ENCODE results near the gene TTLL1.
"Not testable (repeated sequence)": the region's sequence is repeated elsewhere in the genome, so short reads cannot be mapped to it uniquely, and the experiment has no call there.

The TTLL1 gene

DNA sequence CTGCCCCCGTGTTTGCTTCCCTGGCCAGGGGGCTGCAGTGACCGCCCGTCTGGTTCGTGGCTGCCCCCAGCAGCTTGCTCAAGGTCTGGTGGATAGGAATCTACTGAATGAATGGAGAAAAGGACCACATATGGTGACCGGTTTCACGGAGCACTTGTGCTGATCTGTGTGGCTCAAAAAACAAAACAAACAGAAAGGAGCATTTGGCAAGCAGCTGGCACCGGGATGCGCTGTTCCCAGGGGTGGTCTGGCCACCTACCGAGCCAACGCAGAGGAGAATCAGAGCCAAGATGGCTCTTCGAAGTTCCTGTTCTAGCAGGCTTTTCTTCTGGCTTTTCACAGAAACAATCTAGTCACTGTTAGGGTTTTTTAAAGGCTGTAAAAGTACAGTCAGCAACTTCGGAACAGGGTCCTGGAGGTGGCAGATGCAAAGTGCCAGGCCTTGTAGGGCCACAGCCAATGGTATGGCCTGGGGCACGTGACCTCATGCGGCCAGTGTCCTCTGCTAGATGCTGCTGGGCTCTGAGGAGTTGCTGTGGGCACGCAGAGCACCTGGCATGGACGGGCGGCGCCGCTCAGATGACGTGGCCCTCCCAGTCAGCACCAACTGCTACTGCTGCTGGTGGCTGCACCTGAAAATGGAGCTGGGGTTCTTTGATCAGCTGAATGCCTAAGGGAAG lies 47.0 kb downstream of the TTLL1 start:
- Histone ChIP-seq H3K27ac (ENCODE audit: insufficient read depth, low read depth, low read length, poor library complexity, severe bottlenecking) (no peak overlapping the region), H3K27me3 (ENCODE audit: control insufficient read depth, insufficient read depth, low read length, poor library complexity, severe bottlenecking) (no peaks in the 10 kb centered on the region), H3K36me3 (ENCODE audit: control insufficient read depth, insufficient read depth, low read length) (no peaks in the 10 kb centered on the region), H3K4me1 (ENCODE audit: control insufficient read depth, insufficient read depth, low read length) (peaks cover 5% of the 10 kb centered on the region), H3K4me3 (ENCODE audit: insufficient read depth, low read depth, low read length) (no peak overlapping the region), H3K9me3 (ENCODE audit: control insufficient read depth, low read length) (no peaks in the 10 kb centered on the region)
- 79 to 81% methylated on average over 20 of the region's 20 CpGs for WGBS, 2 experiments

DNA sequence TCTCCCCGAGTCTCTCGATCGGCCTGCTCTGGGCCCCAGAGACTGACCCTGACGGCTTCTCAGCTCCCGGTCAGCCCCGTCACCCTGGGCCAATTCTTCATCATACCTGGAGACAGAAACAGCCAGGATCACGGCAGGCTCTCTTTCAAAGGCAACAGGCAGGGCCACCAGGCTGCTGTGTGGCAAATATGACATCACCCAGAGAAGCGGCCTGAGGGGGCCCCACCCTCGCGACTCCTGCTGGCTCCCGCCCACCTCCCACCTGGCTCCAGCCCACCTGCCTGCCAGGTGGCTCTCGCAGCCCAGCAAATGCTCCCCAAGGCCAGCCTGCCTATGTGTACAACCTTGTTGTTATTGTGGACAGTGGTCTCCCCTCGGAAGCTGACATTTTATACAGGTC lies 49.4 kb downstream of the TTLL1 start:
- Histone ChIP-seq H3K4me3 (ENCODE audit: insufficient read depth, low read depth, low read length) (no peak overlapping the region), H3K4me1 (ENCODE audit: control insufficient read depth, insufficient read depth, low read length) (peaks cover 5% of the 10 kb centered on the region), H3K27ac (ENCODE audit: insufficient read depth, low read depth, low read length, poor library complexity, severe bottlenecking) (no peak overlapping the region), H3K36me3 (ENCODE audit: control insufficient read depth, insufficient read depth, low read length) (no peaks in the 10 kb centered on the region), H3K27me3 (ENCODE audit: control insufficient read depth, insufficient read depth, low read length, poor library complexity, severe bottlenecking) (no peaks in the 10 kb centered on the region), H3K9me3 (ENCODE audit: control insufficient read depth, low read length) (no peaks in the 10 kb centered on the region)
- WGBS, 2 experiments, result 83 to 86% methylated on average over 13 of the region's 13 CpGs

DNA sequence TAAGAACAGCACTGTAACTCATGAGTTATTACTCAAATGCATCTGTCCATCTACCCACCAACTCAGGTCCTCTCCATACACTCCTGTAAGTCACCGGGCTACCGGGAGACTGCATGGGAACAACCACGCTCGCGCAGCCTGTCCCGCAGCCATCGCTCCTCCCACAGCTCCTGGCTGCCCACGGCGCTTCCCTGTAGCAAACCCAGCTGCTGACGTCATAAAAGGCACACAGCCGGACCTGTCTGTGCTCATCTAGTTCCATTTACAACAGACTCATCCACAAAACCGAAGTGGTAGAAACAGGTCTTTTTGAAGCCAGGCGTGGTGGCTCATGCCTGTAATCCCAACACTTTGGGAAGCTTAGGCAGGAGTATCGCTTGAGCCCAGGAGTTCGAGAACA lies 50.9 kb downstream of the TTLL1 start:
- Histone ChIP-seq H3K9me3 (ENCODE audit: control insufficient read depth, low read length) (no peaks in the 10 kb centered on the region), H3K36me3 (ENCODE audit: control insufficient read depth, insufficient read depth, low read length) (no peaks in the 10 kb centered on the region)
- 95 to 96% methylated on average over 15 of the region's 15 CpGs for WGBS, 2 experiments

DNA sequence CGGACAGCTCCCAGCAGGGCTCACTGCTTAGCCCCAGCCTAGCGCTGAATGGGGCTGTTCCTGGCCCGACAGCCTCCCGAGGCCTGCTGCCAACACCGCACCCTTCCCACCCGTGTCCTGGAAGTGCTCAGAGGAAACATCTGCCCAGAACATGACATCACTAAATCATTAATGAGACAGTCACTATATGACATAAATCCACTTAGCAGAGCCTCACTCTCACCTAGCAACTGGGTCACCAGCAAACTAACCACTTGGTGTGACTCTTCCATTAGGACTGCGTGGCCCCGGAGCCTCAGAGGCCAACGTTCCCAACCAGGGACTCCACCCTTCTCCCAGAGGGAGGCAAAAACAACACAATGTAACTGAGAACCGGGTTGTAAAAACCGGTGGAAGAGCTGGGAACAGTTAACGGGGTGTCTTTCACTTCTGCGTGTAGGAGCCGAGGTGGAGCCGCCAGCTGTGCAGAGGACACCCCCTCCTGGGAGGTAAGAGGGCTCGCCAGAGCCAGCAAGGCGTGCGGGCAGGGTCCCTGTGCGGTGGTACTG lies 52.8 kb downstream of the TTLL1 start:
- no peaks in the 10 kb centered on the region for H3K27me3 ChIP-seq (ENCODE audit: control insufficient read depth, insufficient read depth, low read length, poor library complexity, severe bottlenecking)
- no peaks in the 10 kb centered on the region for H3K36me3 ChIP-seq (ENCODE audit: control insufficient read depth, insufficient read depth, low read length)
- no peak overlapping the region for H3K4me3 ChIP-seq (ENCODE audit: insufficient read depth, low read depth, low read length)
- H3K9me3 ChIP-seq (ENCODE audit: control insufficient read depth, low read length), result no peaks in the 10 kb centered on the region
- WGBS, 2 experiments, result 84% methylated on average over 19 of the region's 19 CpGs
- no peak overlapping the region for H3K27ac ChIP-seq (ENCODE audit: insufficient read depth, low read depth, low read length, poor library complexity, severe bottlenecking)
- H3K4me1 ChIP-seq (ENCODE audit: control insufficient read depth, insufficient read depth, low read length), result no peaks in the 10 kb centered on the region

More for the DNA sequence above, 50.9 kb downstream of the TTLL1 start:
- Histone ChIP-seq H3K4me1 (ENCODE audit: control insufficient read depth, insufficient read depth, low read length) (peaks cover 5% of the 10 kb centered on the region), H3K4me3 (ENCODE audit: insufficient read depth, low read depth, low read length) (no peak overlapping the region), H3K27me3 (ENCODE audit: control insufficient read depth, insufficient read depth, low read length, poor library complexity, severe bottlenecking) (no peaks in the 10 kb centered on the region), H3K27ac (ENCODE audit: insufficient read depth, low read depth, low read length, poor library complexity, severe bottlenecking) (no peak overlapping the region)

DNA sequence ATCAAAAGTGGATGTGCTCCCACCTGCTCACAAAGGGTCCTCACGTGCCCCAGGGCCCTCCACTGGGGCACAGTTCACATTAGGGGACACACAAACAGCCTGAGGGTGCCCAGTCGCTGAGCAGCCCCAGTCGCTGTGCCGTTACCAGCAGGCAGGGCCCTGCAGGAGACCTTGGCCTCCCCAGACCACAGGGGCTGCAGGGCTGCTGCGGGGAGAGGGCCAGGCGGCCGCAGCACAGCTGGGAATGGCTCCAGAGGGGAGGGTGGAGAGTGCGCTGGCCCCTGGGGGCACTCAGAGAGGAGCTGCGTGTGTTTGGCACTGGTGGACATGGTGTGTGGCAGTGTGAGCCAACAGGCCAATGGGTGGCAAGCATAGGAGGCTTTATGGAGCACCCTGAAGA lies 53.9 kb downstream of the TTLL1 start:
- 86 to 89% methylated on average over 9 of the region's 9 CpGs for WGBS, 2 experiments
- Histone ChIP-seq H3K27me3 (ENCODE audit: control insufficient read depth, insufficient read depth, low read length, poor library complexity, severe bottlenecking) (no peaks in the 10 kb centered on the region), H3K36me3 (ENCODE audit: control insufficient read depth, insufficient read depth, low read length) (no peaks in the 10 kb centered on the region), H3K27ac (ENCODE audit: insufficient read depth, low read depth, low read length, poor library complexity, severe bottlenecking) (no peak overlapping the region), H3K4me3 (ENCODE audit: insufficient read depth, low read depth, low read length) (no peak overlapping the region), H3K4me1 (ENCODE audit: control insufficient read depth, insufficient read depth, low read length) (no peaks in the 10 kb centered on the region), H3K9me3 (ENCODE audit: control insufficient read depth, low read length) (no peaks in the 10 kb centered on the region)

DNA sequence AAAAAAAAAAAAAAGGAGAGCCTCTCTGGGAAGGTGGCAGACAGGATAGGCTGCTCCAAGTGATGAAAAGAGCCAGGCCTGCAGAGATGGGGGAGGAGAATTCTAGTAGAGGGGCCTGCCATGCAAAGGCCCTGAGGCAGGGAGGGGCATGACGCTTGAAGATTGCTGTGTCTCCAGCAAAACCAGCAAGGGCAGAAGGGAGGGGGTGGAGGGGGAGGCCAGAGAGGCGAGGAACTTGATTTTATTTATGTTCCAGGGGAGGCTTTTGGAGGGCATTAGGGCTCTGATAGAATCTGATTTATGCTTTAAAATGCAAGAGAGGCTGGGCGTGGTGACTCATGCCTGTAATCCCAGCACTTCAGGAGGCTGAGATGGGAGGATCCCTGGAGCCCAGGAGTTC lies 57.6 kb downstream of the TTLL1 start:
- Histone ChIP-seq H3K9me3 (ENCODE audit: control insufficient read depth, low read length) (no peaks in the 10 kb centered on the region), H3K27me3 (ENCODE audit: control insufficient read depth, insufficient read depth, low read length, poor library complexity, severe bottlenecking) (no peaks in the 10 kb centered on the region), H3K36me3 (ENCODE audit: control insufficient read depth, insufficient read depth, low read length) (no peaks in the 10 kb centered on the region), H3K27ac (ENCODE audit: insufficient read depth, low read depth, low read length, poor library complexity, severe bottlenecking) (no peak overlapping the region), H3K4me3 (ENCODE audit: insufficient read depth, low read depth, low read length) (no peak overlapping the region), H3K4me1 (ENCODE audit: control insufficient read depth, insufficient read depth, low read length) (no peaks in the 10 kb centered on the region)
- WGBS, 2 experiments, result 88 to 89% methylated on average over 3 of the region's 3 CpGs

DNA sequence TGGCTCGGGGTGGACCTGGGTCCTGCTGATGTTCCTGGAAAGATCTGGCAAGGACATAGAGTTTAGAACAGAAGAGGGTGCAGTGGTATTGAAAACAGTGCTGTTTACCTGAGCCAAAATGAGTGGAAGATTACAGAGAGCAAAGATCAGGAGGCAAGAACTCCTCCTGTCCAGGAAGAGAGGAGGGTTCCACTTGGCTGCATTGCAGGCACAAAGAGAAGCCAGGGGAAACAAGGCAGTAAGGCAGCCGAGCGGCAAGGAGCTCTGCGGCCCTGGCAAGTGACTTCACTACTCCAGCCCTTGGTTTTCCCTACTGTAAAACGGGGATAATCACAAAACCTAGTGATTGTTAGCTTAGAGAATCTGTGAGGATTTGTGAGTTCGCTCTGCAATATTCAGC lies 70.6 kb downstream of the TTLL1 start:
- peaks cover 12% of the 10 kb centered on the region for H3K27me3 ChIP-seq (ENCODE audit: control insufficient read depth, insufficient read depth, low read length, poor library complexity, severe bottlenecking)
- peaks cover 5% of the 10 kb centered on the region for H3K4me1 ChIP-seq (ENCODE audit: control insufficient read depth, insufficient read depth, low read length)
- no peak overlapping the region for H3K27ac ChIP-seq (ENCODE audit: insufficient read depth, low read depth, low read length, poor library complexity, severe bottlenecking)
- H3K9me3 ChIP-seq (ENCODE audit: control insufficient read depth, low read length), result no peaks in the 10 kb centered on the region
- H3K4me3 ChIP-seq (ENCODE audit: insufficient read depth, low read depth, low read length), result no peak overlapping the region
- no peaks in the 10 kb centered on the region for H3K36me3 ChIP-seq (ENCODE audit: control insufficient read depth, insufficient read depth, low read length)
- WGBS, 2 experiments, result 92 to 96% methylated on average over 6 of the region's 6 CpGs

DNA sequence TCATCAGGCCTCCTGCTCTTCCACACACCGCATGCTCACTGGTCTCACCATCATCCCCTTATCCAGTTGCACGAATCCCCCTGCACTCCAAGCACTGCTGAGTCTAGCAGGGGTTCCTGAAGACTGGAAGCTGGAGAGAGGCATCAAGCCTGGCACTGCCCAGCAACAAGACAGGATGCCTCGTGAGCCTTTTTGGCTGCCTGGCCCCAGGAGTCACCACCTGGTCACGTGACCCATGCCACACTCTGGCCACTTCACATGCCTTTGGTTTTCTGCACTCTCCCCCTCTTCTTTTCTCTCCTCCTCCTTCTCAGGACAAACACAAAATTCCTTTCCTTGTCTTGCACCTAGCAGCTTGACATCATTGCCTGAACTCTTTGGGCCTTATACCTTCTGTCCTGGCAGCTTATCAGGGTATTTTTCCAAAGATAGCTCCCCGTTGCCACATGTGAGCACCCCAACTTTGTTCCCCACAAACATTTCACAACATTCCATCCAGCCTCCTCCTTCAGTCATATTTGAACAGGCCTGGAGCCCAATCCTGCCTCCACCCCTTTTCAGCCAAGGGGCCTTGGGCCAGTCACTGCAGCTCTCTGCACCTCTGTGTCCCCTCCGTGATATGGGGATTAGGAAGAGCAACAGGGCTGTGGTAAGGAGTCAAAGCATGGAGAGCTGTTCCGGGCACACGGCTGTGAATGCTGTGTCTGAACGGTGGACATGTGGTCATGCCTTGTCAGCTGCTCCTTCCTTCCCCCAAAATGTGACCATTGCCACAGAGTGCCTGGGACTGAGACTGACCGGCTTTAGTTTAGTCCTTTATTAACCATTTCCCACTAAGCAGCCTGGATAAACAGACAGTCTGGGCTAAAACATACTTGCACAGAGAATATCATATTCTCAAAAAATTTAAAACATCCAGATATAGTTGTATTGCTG lies 71.4 kb downstream of the TTLL1 start:
- no peak overlapping the region for H3K4me3 ChIP-seq (ENCODE audit: insufficient read depth, low read depth, low read length)
- H3K4me1 ChIP-seq (ENCODE audit: control insufficient read depth, insufficient read depth, low read length), result peaks cover 10% of the 10 kb centered on the region
- no peaks in the 10 kb centered on the region for H3K36me3 ChIP-seq (ENCODE audit: control insufficient read depth, insufficient read depth, low read length)
- peaks cover 12% of the 10 kb centered on the region for H3K27me3 ChIP-seq (ENCODE audit: control insufficient read depth, insufficient read depth, low read length, poor library complexity, severe bottlenecking)
- WGBS, 2 experiments, result 89% methylated on average over 10 of the region's 10 CpGs
- no peaks in the 10 kb centered on the region for H3K9me3 ChIP-seq (ENCODE audit: control insufficient read depth, low read length)
- H3K27ac ChIP-seq (ENCODE audit: insufficient read depth, low read depth, low read length, poor library complexity, severe bottlenecking), result no peak overlapping the region

DNA sequence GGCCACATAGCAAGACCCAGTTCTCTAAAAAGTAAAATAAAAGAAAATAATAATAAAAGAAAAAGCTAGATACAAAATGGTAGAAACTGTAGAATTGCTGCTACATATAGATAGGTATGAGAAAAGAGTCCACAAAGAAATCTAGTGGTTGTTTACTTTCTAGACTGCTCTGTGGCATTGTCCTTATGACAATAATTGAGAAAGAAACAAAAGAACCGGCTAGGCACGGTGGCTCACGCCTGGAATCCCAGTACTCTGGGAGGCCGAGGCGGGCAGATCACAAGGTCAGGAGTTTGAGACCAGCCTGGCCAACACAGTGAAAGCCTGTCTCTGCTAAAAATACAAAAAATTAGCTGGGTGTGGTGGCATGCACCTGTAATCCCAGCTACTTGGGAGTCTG lies 73.0 kb downstream of the TTLL1 start:
- H3K9me3 ChIP-seq (ENCODE audit: control insufficient read depth, low read length); H3K36me3 ChIP-seq (ENCODE audit: control insufficient read depth, insufficient read depth, low read length); H3K4me3 ChIP-seq (ENCODE audit: insufficient read depth, low read depth, low read length); H3K27ac ChIP-seq (ENCODE audit: insufficient read depth, low read depth, low read length, poor library complexity, severe bottlenecking): not testable (repeated sequence)
- WGBS, 2 experiments, result 93 to 94% methylated on average over 5 of the region's 5 CpGs
- Histone ChIP-seq H3K27me3 (ENCODE audit: control insufficient read depth, insufficient read depth, low read length, poor library complexity, severe bottlenecking) (peaks cover 12% of the 10 kb centered on the region), H3K4me1 (ENCODE audit: control insufficient read depth, insufficient read depth, low read length) (peaks cover 13% of the 10 kb centered on the region)

DNA sequence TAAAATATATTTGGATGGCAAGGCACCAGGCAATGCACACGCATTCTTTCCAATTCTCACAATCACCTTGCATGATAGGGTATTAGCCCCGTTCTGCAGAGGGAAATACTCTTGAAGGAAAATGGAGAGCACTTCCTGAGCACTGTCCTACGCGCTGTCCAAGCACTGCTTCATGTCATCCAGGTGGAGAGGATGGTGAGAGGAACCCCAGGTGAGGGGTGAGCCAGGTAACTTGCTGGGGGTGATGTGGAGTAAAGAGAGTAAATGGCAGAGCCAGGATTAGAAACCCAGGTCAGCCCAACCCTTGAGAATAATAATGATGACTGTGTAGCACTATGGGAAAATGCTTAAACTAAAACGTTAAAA lies 73.5 kb downstream of the TTLL1 start:
- H3K27ac ChIP-seq (ENCODE audit: insufficient read depth, low read depth, low read length, poor library complexity, severe bottlenecking), result no peak overlapping the region
- H3K4me1 ChIP-seq (ENCODE audit: control insufficient read depth, insufficient read depth, low read length), result peaks cover 13% of the 10 kb centered on the region
- 39 to 53% methylated on average over 5 of the region's 5 CpGs for WGBS, 2 experiments
- H3K9me3 ChIP-seq (ENCODE audit: control insufficient read depth, low read length), result no peaks in the 10 kb centered on the region
- H3K27me3 ChIP-seq (ENCODE audit: control insufficient read depth, insufficient read depth, low read length, poor library complexity, severe bottlenecking), result peaks cover 12% of the 10 kb centered on the region
- peak overlapping the region; percentile 56 for H3K4me3 ChIP-seq (ENCODE audit: insufficient read depth, low read depth, low read length)
- H3K36me3 ChIP-seq (ENCODE audit: control insufficient read depth, insufficient read depth, low read length), result no peaks in the 10 kb centered on the region
